IPS-NIHi7 (cell line): Measurements from ENCODE around the gene ZDHHC22.
A peak's percentile ranks its signal among the peaks of the same experiment; 100 is the strongest.

Experiments
- DNase-seq: peaks from one replicate; pipeline ENCODE4 v3.0.0; 2012; ENCODE audit warnings: mixed read lengths; ENCODE audit errors: extremely low spot score

The ZDHHC22 gene

DNA sequence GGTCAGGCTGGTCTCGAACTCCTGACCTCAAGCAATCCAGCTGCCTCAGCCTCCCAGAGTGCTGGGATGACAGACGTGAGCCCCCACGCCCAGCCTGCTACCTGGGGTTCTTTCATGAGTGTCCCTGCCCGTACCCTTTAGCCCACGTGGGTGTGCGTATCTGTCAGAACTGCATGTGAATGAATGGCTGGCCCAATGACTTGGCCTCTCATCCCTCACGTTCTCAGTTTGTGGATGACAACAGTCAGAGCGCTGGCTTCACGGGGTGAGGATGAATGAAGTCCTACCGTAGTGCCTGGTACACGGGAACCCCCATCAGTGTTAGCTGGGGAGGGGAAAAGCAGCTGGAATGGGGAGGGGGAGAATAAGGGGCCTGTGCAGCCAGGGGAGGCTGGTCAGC lies 16.1 kb upstream of the ZDHHC22 start:
- no peak for DNase-seq

DNA sequence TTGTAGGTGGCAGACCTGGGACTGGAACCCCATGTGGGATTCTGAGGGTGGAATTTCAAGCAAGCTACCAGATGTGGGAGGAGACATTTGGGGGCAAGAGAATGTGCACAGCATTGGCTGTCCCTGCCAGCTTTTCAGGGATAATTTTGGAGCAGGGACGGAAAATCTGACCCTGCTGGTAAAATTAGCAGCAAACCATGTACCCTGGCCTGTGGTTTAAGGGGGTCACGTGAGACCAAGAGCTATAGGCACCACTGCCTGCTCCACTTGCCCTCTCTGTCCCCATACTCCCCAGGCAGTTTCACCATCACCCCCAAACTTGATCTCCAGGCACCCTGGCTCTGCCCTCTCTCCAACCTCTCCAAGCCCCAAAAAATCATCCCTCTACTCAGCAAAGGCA lies 13.5 kb upstream of the ZDHHC22 start:
- DNase-seq = no peak

GRCh38 chr14:77154421-77154820 lies 12.8 kb upstream of the ZDHHC22 start:
- no peak for DNase-seq

- DNase-seq = no peak
These were observed 12.2 kb upstream of the ZDHHC22 start for GRCh38 chr14:77153802-77154201.

DNA sequence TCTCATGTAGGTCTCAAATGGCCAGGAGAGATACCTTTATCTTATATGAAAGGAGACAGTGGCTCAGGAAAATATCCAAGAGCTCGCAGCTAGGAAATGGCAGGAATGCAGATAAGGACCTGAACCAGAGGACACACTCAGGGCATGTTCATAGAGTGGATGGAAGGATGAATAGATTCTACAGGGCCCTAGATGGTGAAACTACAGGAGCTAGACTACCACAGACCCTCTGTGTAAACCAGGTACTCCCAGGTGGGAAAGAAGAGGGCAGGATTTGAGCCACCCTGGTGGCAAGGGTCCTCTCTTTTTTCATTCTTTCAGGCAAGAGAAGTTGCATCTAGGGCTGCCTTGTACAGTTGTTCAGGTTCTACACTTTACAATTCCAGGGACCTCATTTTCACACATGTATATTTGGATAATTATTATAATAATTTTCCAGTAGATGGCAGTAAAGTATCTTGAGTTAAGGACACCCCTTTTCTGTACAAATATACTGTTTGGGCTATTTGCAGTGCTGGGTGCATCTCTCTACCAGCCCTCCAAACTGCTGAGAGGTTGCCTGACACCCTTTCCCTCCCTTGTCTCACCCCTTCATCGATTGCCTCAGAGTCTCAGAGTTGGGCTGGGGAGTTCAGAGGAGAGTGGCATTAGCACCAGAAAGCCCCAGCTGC lies 10.5 kb upstream of the ZDHHC22 start:
- no peak for DNase-seq

- DNase-seq = peak; percentile 80
These were observed 9.7 kb upstream of the ZDHHC22 start for GRCh38 chr14:77151245-77151644.

DNA sequence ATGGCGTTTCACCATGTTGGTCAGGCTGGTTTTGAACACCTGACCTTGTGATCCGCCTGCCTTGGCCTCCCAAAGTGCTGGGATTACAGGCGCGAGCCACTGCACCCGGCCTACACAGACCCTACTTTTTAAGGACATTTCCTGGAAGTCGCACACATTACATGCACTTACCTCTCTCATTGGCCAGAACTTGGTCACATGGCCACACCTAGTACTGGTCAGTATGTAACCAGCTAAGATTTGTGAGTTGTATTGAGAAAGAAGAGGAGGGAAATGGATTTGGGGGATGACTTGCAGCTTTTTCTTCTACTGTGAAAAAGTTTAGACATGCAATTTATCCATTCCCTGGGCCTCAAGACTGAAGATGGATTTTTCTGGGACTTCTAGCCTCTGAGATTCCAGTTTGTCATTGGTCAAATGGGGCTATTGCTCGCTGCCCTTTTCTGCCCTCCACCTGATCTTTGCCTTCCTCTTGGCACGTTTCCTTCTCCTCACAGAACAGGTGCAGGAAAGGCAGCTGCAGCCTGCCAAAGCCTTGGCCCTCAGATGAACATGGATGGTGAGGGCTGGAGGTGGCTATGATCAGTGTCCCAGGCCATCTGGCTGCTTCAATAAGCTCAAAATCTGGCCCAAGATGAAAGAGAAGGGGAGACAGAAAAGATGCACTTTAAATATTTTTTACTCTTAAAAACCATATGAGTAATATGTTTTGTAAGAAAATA lies 7.1 kb upstream of the ZDHHC22 start:
- DNase-seq = no peak

DNA sequence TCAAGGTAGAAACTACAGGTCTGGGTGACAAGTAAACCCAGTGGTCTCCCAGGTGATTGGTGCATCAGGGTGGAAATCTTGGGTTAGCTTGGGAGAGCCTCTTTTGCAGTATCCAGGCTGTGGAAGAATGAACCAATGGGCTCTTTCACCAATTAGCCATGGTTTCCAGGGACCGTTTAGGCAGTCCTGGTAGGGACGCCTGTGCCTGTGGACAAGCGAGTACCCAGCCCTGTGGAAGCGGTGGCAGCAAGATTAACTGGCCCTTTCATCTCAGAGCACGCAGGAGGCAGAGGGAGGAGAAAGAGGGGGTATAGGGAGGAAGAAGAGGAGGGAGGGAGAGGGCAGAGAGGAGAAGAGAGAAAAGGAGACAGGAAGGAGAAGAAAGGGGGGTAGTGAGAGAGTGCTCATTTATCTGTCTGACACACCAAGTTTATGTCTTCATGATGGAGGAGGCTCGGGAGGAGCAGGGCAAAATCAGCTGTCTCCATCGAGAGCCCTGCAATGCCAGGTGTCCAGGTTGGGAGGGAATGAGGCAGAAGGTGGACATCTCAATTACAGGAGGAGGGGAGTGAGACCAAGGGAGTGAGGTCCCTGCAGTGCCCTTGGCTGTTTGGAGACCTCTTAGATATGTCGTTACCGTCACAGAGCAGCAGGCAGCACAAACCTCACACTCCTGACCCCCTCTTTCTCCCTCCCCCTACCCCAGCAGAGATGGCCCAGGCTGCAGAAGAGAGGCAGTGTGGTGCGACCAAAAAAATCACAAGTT lies 4.6 kb upstream of the ZDHHC22 start:
- DNase-seq = no peak

- no peak for DNase-seq
These were observed 3.0 kb upstream of the ZDHHC22 start for GRCh38 chr14:77144412-77145115.

- DNase-seq = no peak
These were observed 1.5 kb upstream of the ZDHHC22 start for GRCh38 chr14:77143071-77143470.

DNA sequence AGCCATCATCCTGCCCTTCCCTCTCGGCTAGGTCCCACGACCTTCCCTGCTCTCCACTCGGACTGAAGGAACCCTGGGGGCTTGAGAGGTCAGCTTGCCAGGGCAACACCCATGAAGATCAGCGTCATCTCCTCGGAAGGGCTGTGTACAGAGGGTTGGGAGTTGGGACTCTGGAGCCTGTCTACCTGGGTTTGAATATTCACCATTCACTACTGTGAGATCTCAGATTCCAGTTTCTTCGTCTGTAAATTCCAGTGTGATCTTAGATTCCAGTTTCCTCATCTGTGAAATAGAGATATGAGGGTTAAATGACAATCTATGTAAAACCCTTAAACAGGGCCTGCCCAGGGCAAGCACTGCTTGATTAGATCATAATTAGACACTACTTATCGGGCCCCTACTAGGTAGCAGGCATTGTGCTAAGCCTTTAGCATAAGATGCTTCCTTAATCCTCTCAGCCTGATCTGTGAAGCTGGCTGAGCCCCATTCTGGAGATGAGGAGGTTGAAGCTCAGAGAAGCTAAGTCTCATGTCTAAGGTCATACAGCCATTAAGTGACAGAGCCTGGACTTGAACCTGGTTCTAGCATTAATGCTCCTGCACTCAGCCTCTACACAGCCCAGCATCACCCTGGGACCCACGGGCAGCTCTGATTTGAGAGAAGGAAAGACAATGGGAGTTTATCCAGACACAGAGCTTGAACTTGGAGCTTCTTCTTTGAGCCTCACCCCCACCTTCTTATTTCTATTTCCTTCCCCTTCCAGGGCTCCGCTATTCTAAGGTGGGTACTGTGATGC lies 612 bp upstream of the ZDHHC22 start:
- no peak for DNase-seq

DNA sequence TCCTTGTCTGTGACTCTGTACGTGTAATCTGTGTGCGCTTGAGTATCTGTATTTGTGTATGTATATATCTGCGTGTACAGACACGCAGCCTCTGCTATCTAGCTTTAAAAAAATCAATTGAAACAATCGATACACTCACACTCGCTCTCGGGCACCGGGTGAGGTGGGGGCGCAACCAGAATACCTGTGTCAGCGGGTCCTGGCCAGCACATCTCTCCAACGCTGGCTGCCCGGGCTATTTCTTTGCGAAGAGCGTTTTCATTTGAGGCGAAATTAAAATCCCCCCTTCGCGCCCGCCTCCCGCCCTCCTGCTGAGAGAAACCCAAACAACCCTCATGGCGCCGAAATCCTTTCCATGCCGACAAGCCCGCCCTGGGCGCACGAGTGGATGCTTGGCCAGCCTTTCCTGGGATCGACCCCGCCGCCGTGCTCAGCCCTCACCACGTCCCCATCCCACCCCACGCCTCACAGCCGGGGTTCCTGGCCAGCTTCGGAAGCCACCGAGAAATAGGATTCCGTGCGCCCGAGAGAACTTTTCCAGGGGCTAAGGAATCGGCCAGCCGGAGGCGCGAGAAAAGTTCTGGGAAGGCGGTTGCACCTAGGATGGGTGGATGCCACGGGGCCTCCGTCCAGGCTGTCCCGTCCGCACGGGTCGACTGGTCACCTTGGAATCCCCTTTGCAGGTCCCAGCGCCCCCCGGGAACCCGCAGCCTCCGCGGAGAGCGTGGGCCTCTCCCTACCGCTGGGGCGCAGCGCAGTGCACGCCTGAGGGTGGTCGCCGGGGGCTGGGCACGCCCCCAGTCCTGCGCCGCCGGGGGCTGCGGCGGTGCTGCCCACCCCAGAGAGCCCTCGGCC lies 1.0 kb downstream of the ZDHHC22 start:
- no peak for DNase-seq

- DNase-seq = peak; percentile 86
These were observed 1.8 kb downstream of the ZDHHC22 start for GRCh38 chr14:77139540-77140358.

- no peak for DNase-seq
These were observed 2.6 kb downstream of the ZDHHC22 start for GRCh38 chr14:77139022-77139421.

- peak; percentile 92 for DNase-seq
These were observed 7.8 kb downstream of the ZDHHC22 start for GRCh38 chr14:77133720-77134338.

DNA sequence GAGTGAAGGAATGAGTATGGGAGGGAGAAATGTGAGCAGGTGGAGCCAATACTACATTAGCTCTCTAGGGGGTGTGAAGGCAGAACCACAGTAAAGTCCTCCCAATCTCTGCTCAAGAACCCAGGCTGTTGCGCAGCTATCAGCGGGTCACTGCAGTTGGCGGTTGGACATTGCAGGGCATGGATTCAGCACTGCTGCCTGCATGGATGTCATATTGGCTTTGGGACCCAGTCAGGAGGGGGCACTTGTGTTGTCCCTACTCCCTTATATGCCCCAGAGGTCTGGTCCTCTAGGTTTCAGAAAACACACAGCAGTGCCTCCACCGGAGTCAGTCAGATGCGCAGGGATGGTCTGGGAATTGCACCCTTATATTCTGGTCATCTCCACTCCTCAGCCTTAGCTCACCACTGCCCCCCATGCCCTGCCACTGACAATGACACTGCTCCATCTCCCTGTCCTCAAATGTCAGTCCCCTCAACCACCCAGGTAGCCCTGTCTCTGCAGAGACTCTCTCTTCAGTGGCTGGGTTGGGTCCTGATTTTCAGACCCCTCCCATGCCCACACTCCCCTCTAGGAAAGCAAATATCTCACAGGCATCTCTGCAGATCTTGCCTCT lies 9.6 kb downstream of the ZDHHC22 start:
- DNase-seq = no peak

GRCh38 chr14:77131206-77131605 lies 10.4 kb downstream of the ZDHHC22 start:
- DNase-seq = no peak

DNA sequence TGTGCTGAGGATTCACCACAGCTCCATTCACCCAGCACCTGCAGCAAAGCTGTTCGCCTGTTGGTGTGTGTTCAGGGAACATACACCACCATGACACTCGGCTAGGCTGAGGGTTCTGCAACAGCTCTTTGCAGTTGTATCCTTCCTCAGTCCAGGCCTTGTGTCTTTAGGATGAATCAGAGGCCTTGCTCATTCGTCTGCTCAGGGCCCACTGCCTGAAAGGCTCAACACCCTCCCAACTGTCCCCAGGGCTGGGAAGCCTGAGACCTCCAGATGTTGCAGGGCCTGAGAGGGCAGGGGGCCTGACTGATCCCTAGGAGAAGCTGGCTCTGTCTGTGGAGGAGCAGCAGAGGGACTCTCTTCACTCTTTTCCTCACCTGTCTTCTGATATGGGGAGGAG lies 11.2 kb downstream of the ZDHHC22 start:
- DNase-seq = no peak
